H1 (cell line): Measurements from ENCODE around the gene MRPS16. TPM values are rescaled to one million over a fixed set of nuclear protein-coding genes. Genes with fewer than 3 reads are reported as not detected.

ENCODE experiments used
- CTCF ChIA-PET: fragments of 300-600 bp; sonication (Branson Sonifier 250); formaldehyde crosslinking; loops from one replicate; lab custom pipeline; 2021; ENCODE audit not compliant: partially characterized antibody; lab: Charles Lee
- POLR2A ChIA-PET: fragments of 300-600 bp; sonication (Branson Sonifier 250); formaldehyde crosslinking; loops from one replicate; lab custom pipeline; 2021; ENCODE audit warnings: inconsistent platforms; ENCODE audit not compliant: partially characterized antibody; lab: Charles Lee
- DNase-seq, 2 experiments: peaks; one replicate each; pipeline versions ENCODE4 v3.0.0 to v3.0.0-alpha.2; 2010 to 2022; ENCODE audit warnings: low spot score in 2 of 2, low read depth in 1 of 2, mixed read lengths in 1 of 2
- FAIRE-seq: peaks from 2 replicates; lab custom pipeline; 2011; peaks lifted over from hg19 to GRCh38; lab: Jason Lieb, UNC
- H2AFZ ChIP-seq: 2 replicates; pipeline ENCODE4 v1.8.1; 2012; ENCODE audit warnings: low read length, inconsistent platforms
- H2AK5ac ChIP-seq: 2 replicates; pipeline ENCODE4 v1.6.1; 2013; ENCODE audit warnings: low read depth, low read length
- H2BK120ac ChIP-seq: replicated peaks from 2 replicates; pipeline ENCODE3; 2013; ENCODE audit warnings: low read depth, low read length, inconsistent platforms
- H2BK12ac ChIP-seq: 2 replicates; pipeline ENCODE4 v1.6.1; 2013; ENCODE audit warnings: low read depth, low read length
- H2BK15ac ChIP-seq: 2 replicates; pipeline ENCODE4 v1.6.1; 2013; ENCODE audit warnings: low read length
- H2BK20ac ChIP-seq: 2 replicates; pipeline ENCODE4 v1.6.1; 2013; ENCODE audit warnings: low read length
- H2BK5ac ChIP-seq: 2 replicates; pipeline ENCODE4 v1.6.1; 2013; ENCODE audit warnings: low read depth, low read length
- H3K14ac ChIP-seq: 2 replicates; pipeline ENCODE4 v1.6.1; 2013; ENCODE audit warnings: inconsistent platforms; ENCODE audit not compliant: insufficient read length
- H3K18ac ChIP-seq: 2 replicates; pipeline ENCODE4 v1.6.1; 2013; ENCODE audit warnings: low read length; ENCODE audit errors: extremely low read depth
- H3K23ac ChIP-seq: 2 replicates; pipeline ENCODE4 v1.6.1; 2013; ENCODE audit warnings: inconsistent platforms; ENCODE audit not compliant: insufficient read length
- H3K23me2 ChIP-seq: 2 replicates; pipeline ENCODE4 v1.6.1; 2013; ENCODE audit warnings: low read depth, low read length
- H3K27ac ChIP-seq: 2 replicates; pipeline ENCODE4 v1.6.1; 2011; ENCODE audit warnings: low read depth, low read length, inconsistent platforms
- H3K27me3 ChIP-seq, 4 experiments: replicated peaks in 1 of 4; 1 replicate in 1 of 4; 2 replicates in 3 of 4; pipeline versions ENCODE4 v1.6.1 to v1.8.1; 2011 to 2013; ENCODE audit warnings: low read length in 3 of 4, mild to moderate bottlenecking in 3 of 4, inconsistent platforms in 2 of 4, mixed read lengths in 2 of 4, moderate library complexity in 1 of 4; ENCODE audit not compliant: control insufficient read depth in 3 of 4, insufficient read depth in 3 of 4; ENCODE audit errors: extremely low read depth in 1 of 4
- H3K36me3 ChIP-seq, 4 experiments: 2 replicates each; pipeline versions ENCODE4 v1.6.1 to v1.8.1; 2011 to 2013; ENCODE audit warnings: mild to moderate bottlenecking in 4 of 4, low read length in 3 of 4, moderate library complexity in 2 of 4, control low read depth in 1 of 4, inconsistent platforms in 1 of 4; ENCODE audit not compliant: insufficient read depth in 4 of 4, control insufficient read depth in 2 of 4
- H3K4ac ChIP-seq: replicated peaks from 2 replicates; pipeline ENCODE3; 2013; ENCODE audit warnings: low read length, low read depth, mixed read lengths, inconsistent platforms; ENCODE audit not compliant: insufficient read length
- H3K4me1 ChIP-seq, 4 experiments: replicated peaks in 1 of 4; 1 replicate in 1 of 4; 2 replicates in 3 of 4; pipeline versions ENCODE4 v1.6.1 to v1.8.1; 2011 to 2013; ENCODE audit warnings: low read length in 3 of 4, inconsistent platforms in 2 of 4, mixed read lengths in 1 of 4; ENCODE audit not compliant: insufficient read depth in 4 of 4, control insufficient read depth in 3 of 4
- H3K4me2 ChIP-seq, 2 experiments: 2 replicates each; pipeline versions ENCODE4 v1.6.1 to v1.8.1; 2011 to 2013; ENCODE audit warnings: low read depth in 2 of 2, low read length in 2 of 2, control low read depth in 1 of 2, inconsistent platforms in 1 of 2, mild to moderate bottlenecking in 1 of 2; ENCODE audit not compliant: insufficient read depth in 1 of 2
- H3K4me3 ChIP-seq, 4 experiments: fragments of 200-600, 300-600 bp in 1 of 4; sonication (generic), shearing (Covaris generic), sonication (Bioruptor Twin) in 1 of 4; 2 replicates each; pipeline versions ENCODE4 v1.5.1 to v1.8.1; 2011 to 2016; ENCODE audit warnings: low read length in 4 of 4, low read depth in 3 of 4, control low read depth in 2 of 4, inconsistent platforms in 2 of 4, mild to moderate bottlenecking in 2 of 4, mixed read lengths in 1 of 4, moderate library complexity in 1 of 4; ENCODE audit not compliant: insufficient read depth in 2 of 4; ENCODE audit errors: extremely low read depth in 1 of 4
- H3K56ac ChIP-seq: replicated peaks from 2 replicates; pipeline ENCODE3; 2013; ENCODE audit warnings: low read depth, mild to moderate bottlenecking, mixed read lengths, low read length, inconsistent platforms; ENCODE audit not compliant: insufficient read length
- H3K79me1 ChIP-seq: 2 replicates; pipeline ENCODE4 v1.6.1; 2013; ENCODE audit warnings: low read depth, low read length, control low read depth
- H3K79me2 ChIP-seq, 2 experiments: 2 replicates each; pipeline versions ENCODE4 v1.6.1 to v1.8.1; 2012 to 2013; ENCODE audit warnings: low read length in 2 of 2, mild to moderate bottlenecking in 2 of 2, inconsistent platforms in 1 of 2; ENCODE audit not compliant: insufficient read depth in 2 of 2, control insufficient read depth in 1 of 2
- H3K9ac ChIP-seq, 4 experiments: replicated peaks in 1 of 4; 1 replicate in 1 of 4; 2 replicates in 3 of 4; pipeline versions ENCODE4 v1.6.1 to v1.8.1; 2011 to 2013; ENCODE audit warnings: low read depth in 3 of 4, low read length in 3 of 4, control low read depth in 2 of 4, mild to moderate bottlenecking in 2 of 4, moderate library complexity in 2 of 4, inconsistent platforms in 1 of 4; ENCODE audit errors: extremely low read depth in 1 of 4
- H3K9me3 ChIP-seq, 2 experiments: 2 replicates each; pipeline versions ENCODE4 v1.6.1 to v1.8.1; 2012 to 2013; ENCODE audit warnings: mild to moderate bottlenecking in 2 of 2, moderate library complexity in 2 of 2, control low read depth in 1 of 2, inconsistent platforms in 1 of 2, low read depth in 1 of 2, low read length in 1 of 2, mixed read lengths in 1 of 2; ENCODE audit not compliant: insufficient read depth in 2 of 2
- H4K20me1 ChIP-seq, 2 experiments: replicated peaks in 1 of 2; 2 replicates each; pipeline versions ENCODE3 to v1.8.1; 2011 to 2013; ENCODE audit warnings: inconsistent platforms in 2 of 2, low read length in 2 of 2, mild to moderate bottlenecking in 1 of 2; ENCODE audit not compliant: insufficient read depth in 2 of 2, control insufficient read depth in 1 of 2
- H4K5ac ChIP-seq: 2 replicates; pipeline ENCODE4 v1.6.1; 2013; ENCODE audit warnings: low read length, low read depth, mixed read lengths, inconsistent platforms; ENCODE audit not compliant: insufficient read length
- H4K8ac ChIP-seq: 2 replicates; pipeline ENCODE4 v1.8.0; 2013; ENCODE audit warnings: mild to moderate bottlenecking, moderate library complexity, low read length, inconsistent platforms; ENCODE audit not compliant: insufficient read depth; ENCODE audit errors: extremely low read depth
- H4K91ac ChIP-seq: replicated peaks from 2 replicates; pipeline ENCODE3; 2013; ENCODE audit warnings: low read length, mixed read lengths, inconsistent platforms; ENCODE audit not compliant: insufficient read length
- BCL11A ChIP-seq, 2 experiments: IDR thresholded peaks; one replicate each; pipeline ENCODE4 v1.6.1; 2011; ENCODE audit warnings: low read depth in 2 of 2, low read length in 2 of 2, mild to moderate bottlenecking in 2 of 2
- EGR1 ChIP-seq: IDR thresholded peaks from 2 replicates; pipeline ENCODE4 v1.6.1; 2011; ENCODE audit warnings: low read depth, low read length, borderline replicate concordance
- GABPA ChIP-seq: IDR thresholded peaks from 2 replicates; pipeline ENCODE4 v1.6.1; 2011; ENCODE audit warnings: mild to moderate bottlenecking, low read length, moderate library complexity, borderline replicate concordance; ENCODE audit not compliant: insufficient read depth
- KDM5A ChIP-seq: fragments of 200-600 bp; IDR thresholded peaks from 2 replicates; pipeline ENCODE4 v1.7.1; 2012; ENCODE audit warnings: mild to moderate bottlenecking, low read length, inconsistent platforms, mixed read lengths
- MAFK ChIP-seq: IDR thresholded peaks from 2 replicates; pipeline ENCODE4 v1.6.1; 2012; ENCODE audit warnings: low read depth, mild to moderate bottlenecking, improper control_type of control experiment, low read length
- PHF8 ChIP-seq: fragments of 200-600 bp; sonication (generic); conservative IDR thresholded peaks from 2 replicates; pipeline ENCODE4 v1.7.1; 2012; ENCODE audit warnings: low read depth, mild to moderate bottlenecking, inconsistent platforms, low read length, moderate library complexity
- SAP30 ChIP-seq: fragments of 300-600 bp; sonication (generic); IDR thresholded peaks from 2 replicates; pipeline ENCODE4 v1.7.1; 2012; ENCODE audit warnings: low read length, moderate library complexity, mild to moderate bottlenecking, inconsistent platforms; ENCODE audit not compliant: insufficient read depth, insufficient replicate concordance
- SP1 ChIP-seq: IDR thresholded peaks from 2 replicates; pipeline ENCODE4 v1.6.1; 2011; ENCODE audit warnings: low read depth, low read length
- SUZ12 ChIP-seq: fragments of 200-600 bp; sonication (generic); IDR thresholded peaks from 2 replicates; pipeline ENCODE4 v1.6.1; 2012; ENCODE audit warnings: mild to moderate bottlenecking, inconsistent platforms, low read length, moderate library complexity, mixed read lengths
- YY1 ChIP-seq: IDR thresholded peaks from 2 replicates; pipeline ENCODE4 v1.6.1; 2011; ENCODE audit warnings: low read depth, mild to moderate bottlenecking, low read length
- ZNF274 ChIP-seq: IDR thresholded peaks from 2 replicates; pipeline ENCODE4 v1.7.0; 2012; ENCODE audit warnings: low read length, borderline replicate concordance; ENCODE audit errors: extremely low read depth
- polyA plus RNA-seq, 7 experiments: library from polyadenylated mRNA; depleted of rRNA in 3 of 7; stranded (reverse) in 5 of 7; unstranded in 2 of 7; fragments of >200 nt in 5 of 7; fragments of 200-250 nt in 2 of 7; gene quantifications; 1 replicate in 5 of 7; 2 replicates in 1 of 7; 4 replicates in 1 of 7; pipeline versions ENCODE4 v1.2.1 to v1.2.3, GENCODE V29; 2011 to 2013; ENCODE audit warnings: missing spikeins in 2 of 7, mixed read lengths in 2 of 7
- total RNA-seq: library from RNA; stranded (reverse); fragmentation: NEBNext Ultra II Directional; extraction: Animal tissue kit (Norgen Biotek cat#: 25700); gene quantifications from 2 replicates; pipeline ENCODE4 v1.2.1, GENCODE V29; 2021
- TF ChIP-seq, protein P1 (sequence below): IDR thresholded peaks from 2 replicates; pipeline ENCODE4 v1.6.1; 2012; ENCODE audit warnings: inconsistent platforms

Gene MRPS16
- total and polyA plus RNA-seq, 2 of the 8 experiments (the other 6 are each of a cell fraction or from before 2014, with no cell fraction given): 125 to 203 TPM

DNA sequence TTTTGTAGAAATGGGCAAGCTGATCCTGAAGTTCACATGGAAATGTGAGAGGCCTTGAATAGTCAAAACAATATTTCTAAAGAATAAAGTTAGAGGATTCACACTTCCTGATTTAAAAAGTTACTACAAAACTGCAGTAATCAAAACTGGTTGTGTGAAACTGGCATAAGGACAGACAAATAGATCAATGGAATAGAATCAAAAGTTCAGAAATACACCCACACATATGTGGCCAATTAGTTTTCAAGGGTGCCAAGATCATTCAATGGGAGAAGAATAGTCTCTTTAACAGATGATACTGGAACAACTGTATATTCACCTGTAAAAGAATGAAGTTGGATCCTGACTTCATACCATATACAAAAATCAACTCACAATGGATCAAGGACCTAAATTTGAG, 33.1 kb downstream of the MRPS16 start:
- H3K4me2 ChIP-seq: no peak overlapping the region
- no peaks in the 10 kb centered on the region for H3K79me1 ChIP-seq
- no peak overlapping the region for H3K23ac ChIP-seq
- POLR2A ChIA-PET: interaction anchor here (1.0 to 2.1 kb wide), 2 partner anchors 19 to 28 kb away, joined by 3 to 8 read pairs; partner anchors contain the start of gene DNAJC9
- H3K9me3 ChIP-seq: no peaks in the 10 kb centered on the region
- DNase-seq (no peak), FAIRE-seq (no peak)
- no peak overlapping the region for H3K56ac ChIP-seq
- no peak for TF ChIP-seq PHF8
- TF ChIP-seq SP1: no peak
- no peak for TF ChIP-seq MAFK
- no peak for TF ChIP-seq GABPA
- TF ChIP-seq, protein P1, sequence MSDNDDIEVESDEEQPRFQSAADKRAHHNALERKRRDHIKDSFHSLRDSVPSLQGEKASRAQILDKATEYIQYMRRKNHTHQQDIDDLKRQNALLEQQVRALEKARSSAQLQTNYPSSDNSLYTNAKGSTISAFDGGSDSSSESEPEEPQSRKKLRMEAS: no peak
- no peak for TF ChIP-seq ZNF274
- no peak for TF ChIP-seq EGR1
- TF ChIP-seq KDM5A: no peak
- TF ChIP-seq SAP30: no peak
- no peak for TF ChIP-seq YY1
- no peak for TF ChIP-seq BCL11A (IDR thresholded peaks at IDR 0.05; ENCODE audit: low read depth in 2 of 2, low read length in 2 of 2)
- TF ChIP-seq SUZ12: no peak
- H3K4me3 ChIP-seq: no peak overlapping the region
- H4K5ac ChIP-seq: no peak overlapping the region
- no peak overlapping the region for H2BK12ac ChIP-seq
- no peaks in the 10 kb centered on the region for H3K23me2 ChIP-seq
- no peak overlapping the region for H3K27ac ChIP-seq
- H2BK120ac ChIP-seq: no peak overlapping the region
- peaks cover 0 to 9% (median 1%) of the 10 kb centered on the region in 4 experiments; a peak in 3 of 8 replicates for H3K36me3 ChIP-seq
- H4K8ac ChIP-seq: no peak overlapping the region
- H4K20me1 ChIP-seq: peaks cover 0 to 2% of the 10 kb centered on the region in 2 experiments
- no peak overlapping the region for H3K18ac ChIP-seq
- H3K4ac ChIP-seq: no peak overlapping the region
- CTCF ChIA-PET: interaction anchor here (2.1 to 2.7 kb wide), 2 partner anchors 10 to 11 kb away, joined by 6 to 8 read pairs; no protein-coding TSS in a partner anchor
- no peak overlapping the region for H2AK5ac ChIP-seq
- no peak overlapping the region for H2BK5ac ChIP-seq
- H2BK15ac ChIP-seq: no peak overlapping the region
- no peak overlapping the region for H4K91ac ChIP-seq
- H2AFZ ChIP-seq: no peak overlapping the region
- H3K79me2 ChIP-seq: no peaks in the 10 kb centered on the region
- no peaks in the 10 kb centered on the region for H3K4me1 ChIP-seq
- no peak overlapping the region for H3K9ac ChIP-seq
- no peaks in the 10 kb centered on the region for H3K27me3 ChIP-seq
- no peak overlapping the region for H2BK20ac ChIP-seq
- no peak overlapping the region for H3K14ac ChIP-seq
